Activated CD4-positive, alpha-beta memory T cell treated with anti-CD3 and anti-CD28 coated beads, Interleukin-2, amount 10 ng/mL, durations not matched to agents 7 days and 5 days (primary cell): ENCODE measurements around the gene PCNX1. TPM values are rescaled to one million over a fixed set of nuclear protein-coding genes. Genes with fewer than 3 reads are reported as not detected.

Experiments used
- CTCF ChIA-PET: fragments of 350-600 bp; sonication (Branson Sonifier 250); formaldehyde crosslinking; loops from one replicate; lab custom pipeline; 2021; ENCODE audit warnings: antibody characterized with exemption, inconsistent platforms; lab: Charles Lee
- POLR2A ChIA-PET: fragments of 350-600 bp; sonication (Branson Sonifier 250); formaldehyde crosslinking; loops from one replicate; lab custom pipeline; 2021; ENCODE audit warnings: antibody characterized with exemption; lab: Charles Lee
- DNase-seq: peaks from one replicate; pipeline ENCODE4 v3.0.0-alpha.2; 2020
- H3K27ac Mint-ChIP-seq: one replicate; pipeline ENCODE4 v1.8.0; 2021; ENCODE audit warnings: mild to moderate bottlenecking, mixed read lengths
- H3K27me3 Mint-ChIP-seq: one replicate; pipeline ENCODE4 v1.8.0; 2021; ENCODE audit warnings: mixed read lengths
- H3K36me3 Mint-ChIP-seq: one replicate; pipeline ENCODE4 v1.8.0; 2021; ENCODE audit warnings: low read depth, mixed read lengths
- H3K4me1 Mint-ChIP-seq: one replicate; pipeline ENCODE4 v1.8.0; 2021; ENCODE audit warnings: mixed read lengths
- H3K4me3 Mint-ChIP-seq: one replicate; pipeline ENCODE4 v1.8.0; 2021; ENCODE audit warnings: mild to moderate bottlenecking, mixed read lengths
- H3K9me3 Mint-ChIP-seq: one replicate; pipeline ENCODE4 v1.8.0; 2021; ENCODE audit warnings: mixed read lengths
- total RNA-seq, 2 experiments: library from RNA; stranded (reverse); gene quantifications; one replicate each; pipeline ENCODE4 v1.2.3, GENCODE V29; 2021

PCNX1 gene
- total RNA-seq, 2 experiments from 2014 or later: 56.9 to 60.4 TPM

GRCh38 chr14:70972107-70972976 is 65.1 kb downstream of the PCNX1 start:
- ChIA-PET CTCF (interaction anchor here (0.6 to 1.9 kb wide), 15 partner anchors 11 to 350 kb away, joined by 3 to 15 read pairs (median 4); partner anchors contain the start of gene PCNX1), POLR2A (interaction anchor here (0.8 to 1.9 kb wide), 3 partner anchors 65 to 155 kb away, joined by 3 to 11 read pairs (median 4); partner anchors contain the start of gene PCNX1)
- Mint-ChIP-seq H3K4me1 (peaks cover 22% of the 10 kb centered on the region), H3K27ac (no peak overlapping the region), H3K4me3 (no peak overlapping the region), H3K36me3 (peaks cover 24% of the 10 kb centered on the region), H3K9me3 (no peaks in the 10 kb centered on the region), H3K27me3 (no peaks in the 10 kb centered on the region)
- DNase-seq: peak; percentile 86

- H3K27me3 Mint-ChIP-seq: no peaks in the 10 kb centered on the region
- ChIA-PET CTCF (interaction anchor here (1.6 to 2.0 kb wide), 3 partner anchors 21 to 159 kb away, joined by 7 to 13 read pairs (median 9); partner anchors contain the start of gene PCNX1), POLR2A (interaction anchor here (1.4 to 2.2 kb wide), 3 partner anchors 9 to 70 kb away, joined by 5 to 8 read pairs (median 5); partner anchors contain the start of gene PCNX1)
- no peak for DNase-seq
- H3K27ac Mint-ChIP-seq: no peak overlapping the region
- no peaks in the 10 kb centered on the region for H3K9me3 Mint-ChIP-seq
- no peak overlapping the region for H3K4me3 Mint-ChIP-seq
- peaks cover 32% of the 10 kb centered on the region for H3K4me1 Mint-ChIP-seq
- peaks cover 28% of the 10 kb centered on the region for H3K36me3 Mint-ChIP-seq
Measured at GRCh38 chr14:70976591-70976990, 69.3 kb downstream of the PCNX1 start.

GRCh38 chr14:70981000-70981952 is 74.0 kb downstream of the PCNX1 start:
- POLR2A ChIA-PET: interaction anchor here (0.8 to 2.8 kb wide), 8 partner anchors 7 to 172 kb away, joined by 3 to 9 read pairs (median 4); partner anchors contain the start of genes MAP3K9 and PCNX1

GRCh38 chr14:70982200-70982599 is 74.9 kb downstream of the PCNX1 start:
- no peak for DNase-seq
- CTCF ChIA-PET: interaction anchor here (1.2 to 1.9 kb wide), 4 partner anchors 29 to 321 kb away, joined by 3 to 6 read pairs (median 4); partner anchors contain the start of gene PCNX1
- Mint-ChIP-seq H3K27me3 (no peaks in the 10 kb centered on the region), H3K36me3 (peaks cover 24% of the 10 kb centered on the region), H3K9me3 (no peaks in the 10 kb centered on the region), H3K27ac (peak overlapping the region; percentile 72), H3K4me3 (peak overlapping the region; percentile 49), H3K4me1 (peaks cover 43% of the 10 kb centered on the region)
- POLR2A ChIA-PET: interaction anchor here (0.8 to 2.1 kb wide), 5 partner anchors 15 to 173 kb away, joined by 3 to 9 read pairs (median 4); partner anchors contain the start of genes MAP3K9 and PCNX1

More at GRCh38 chr14:70981000-70981952, 74.0 kb downstream of the PCNX1 start:
- Mint-ChIP-seq H3K4me1 (peaks cover 42% of the 10 kb centered on the region), H3K36me3 (peaks cover 31% of the 10 kb centered on the region), H3K9me3 (no peaks in the 10 kb centered on the region), H3K27ac (peak overlapping the region; percentile 72), H3K27me3 (no peaks in the 10 kb centered on the region), H3K4me3 (peak overlapping the region; percentile 24)
- CTCF ChIA-PET: interaction anchor here (1.1 to 1.9 kb wide), 5 partner anchors 27 to 320 kb away, joined by 3 to 6 read pairs (median 4); partner anchors contain the start of gene PCNX1
- no peak for DNase-seq

- Mint-ChIP-seq H3K27me3 (no peaks in the 10 kb centered on the region), H3K9me3 (no peaks in the 10 kb centered on the region), H3K4me1 (peaks cover 38% of the 10 kb centered on the region), H3K36me3 (peaks cover 12% of the 10 kb centered on the region), H3K27ac (peak overlapping the region; percentile 54), H3K4me3 (no peak overlapping the region)
- ChIA-PET CTCF (interaction anchor here (0.6 to 2.1 kb wide), 3 partner anchors 15 to 472 kb away, joined by 3 to 5 read pairs (median 3); partner anchors contain the start of gene PCNX1), POLR2A (interaction anchor here (2.1 to 2.6 kb wide), 2 partner anchors 7 to 13 kb away, joined by 8 to 20 read pairs; no protein-coding TSS in a partner anchor)
- DNase-seq: no peak
Measured at GRCh38 chr14:70987041-70987440, 79.8 kb downstream of the PCNX1 start.

- ChIA-PET POLR2A (interaction anchor here (0.8 to 2.6 kb wide), 4 partner anchors 9 to 98 kb away, joined by 3 to 20 read pairs (median 6); no protein-coding TSS in a partner anchor), CTCF (interaction anchor here (1.0 to 1.5 kb wide), 6 partner anchors 10 to 101 kb away, joined by 3 to 6 read pairs (median 3); no protein-coding TSS in a partner anchor)
- peaks cover 19% of the 10 kb centered on the region for H3K36me3 Mint-ChIP-seq
- peaks cover 27% of the 10 kb centered on the region for H3K4me1 Mint-ChIP-seq
- H3K27me3 Mint-ChIP-seq: no peaks in the 10 kb centered on the region
- H3K4me3 Mint-ChIP-seq: peak overlapping the region; percentile 71
- peak; percentile 42 for DNase-seq
- H3K27ac Mint-ChIP-seq: peak overlapping the region; percentile 81
- no peaks in the 10 kb centered on the region for H3K9me3 Mint-ChIP-seq
Measured at GRCh38 chr14:70988452-70988851, 81.2 kb downstream of the PCNX1 start.

- Mint-ChIP-seq H3K4me1 (peaks cover 28% of the 10 kb centered on the region), H3K9me3 (no peaks in the 10 kb centered on the region), H3K27ac (no peak overlapping the region), H3K27me3 (no peaks in the 10 kb centered on the region), H3K36me3 (peaks cover 22% of the 10 kb centered on the region), H3K4me3 (no peak overlapping the region)
- POLR2A ChIA-PET: no interaction called here
- DNase-seq: no peak
- CTCF ChIA-PET: no interaction called here
Measured at GRCh38 chr14:70993931-70994330, 86.7 kb downstream of the PCNX1 start.

GRCh38 chr14:70995211-70995610 is 88.0 kb downstream of the PCNX1 start:
- no peak overlapping the region for H3K4me3 Mint-ChIP-seq
- no peaks in the 10 kb centered on the region for H3K27me3 Mint-ChIP-seq
- DNase-seq: no peak
- H3K4me1 Mint-ChIP-seq: peaks cover 34% of the 10 kb centered on the region
- peaks cover 22% of the 10 kb centered on the region for H3K36me3 Mint-ChIP-seq
- ChIA-PET POLR2A (no interaction called here), CTCF (no interaction called here)
- no peaks in the 10 kb centered on the region for H3K9me3 Mint-ChIP-seq
- H3K27ac Mint-ChIP-seq: no peak overlapping the region

GRCh38 chr14:70995671-70996070 is 88.4 kb downstream of the PCNX1 start:
- CTCF ChIA-PET: no interaction called here
- no peak overlapping the region for H3K4me3 Mint-ChIP-seq
- DNase-seq: no peak
- POLR2A ChIA-PET: no interaction called here
- no peaks in the 10 kb centered on the region for H3K27me3 Mint-ChIP-seq
- H3K4me1 Mint-ChIP-seq: peaks cover 33% of the 10 kb centered on the region
- H3K9me3 Mint-ChIP-seq: no peaks in the 10 kb centered on the region
- H3K27ac Mint-ChIP-seq: no peak overlapping the region
- H3K36me3 Mint-ChIP-seq: peaks cover 21% of the 10 kb centered on the region

- peaks cover 2% of the 10 kb centered on the region for H3K9me3 Mint-ChIP-seq
- H3K4me1 Mint-ChIP-seq: peaks cover 51% of the 10 kb centered on the region
- H3K4me3 Mint-ChIP-seq: peak overlapping the region; percentile 12
- peaks cover 36% of the 10 kb centered on the region for H3K36me3 Mint-ChIP-seq
- POLR2A ChIA-PET: interaction anchor here (1.2 to 2.7 kb wide), 7 partner anchors 9 to 322 kb away, joined by 4 to 20 read pairs (median 6); partner anchors contain the start of genes PCNX1 and SIPA1L1
- peak overlapping the region; percentile 41 for H3K27ac Mint-ChIP-seq
- no peak for DNase-seq
- CTCF ChIA-PET: interaction anchor here (1.3 to 2.9 kb wide), 6 partner anchors 8 to 189 kb away, joined by 5 to 13 read pairs (median 6); partner anchors contain the start of genes MAP3K9 and PCNX1
- H3K27me3 Mint-ChIP-seq: no peaks in the 10 kb centered on the region
Measured at GRCh38 chr14:70999117-70999516, 91.9 kb downstream of the PCNX1 start.

- H3K27ac Mint-ChIP-seq: no peak overlapping the region
- no peaks in the 10 kb centered on the region for H3K27me3 Mint-ChIP-seq
- H3K9me3 Mint-ChIP-seq: peaks cover 2% of the 10 kb centered on the region
- H3K4me1 Mint-ChIP-seq: peaks cover 55% of the 10 kb centered on the region
- H3K4me3 Mint-ChIP-seq: no peak overlapping the region
- H3K36me3 Mint-ChIP-seq: peaks cover 41% of the 10 kb centered on the region
- no peak for DNase-seq
- ChIA-PET CTCF (interaction anchor here (1.3 to 2.9 kb wide), 4 partner anchors 9 to 93 kb away, joined by 5 to 13 read pairs (median 6); partner anchors contain the start of gene PCNX1), POLR2A (interaction anchor here (1.2 to 2.7 kb wide), 3 partner anchors 12 to 128 kb away, joined by 3 to 20 read pairs (median 6); partner anchors contain the start of gene PCNX1)
Measured at GRCh38 chr14:71000091-71000490, 92.8 kb downstream of the PCNX1 start.
